HCEC 1CT (cell line): ENCODE results near the gene PGLYRP4.

ENCODE experiments used
- DNase-seq: peaks from one replicate; pipeline ENCODE4 v3.0.0-alpha.2; 2017

Gene PGLYRP4

DNA sequence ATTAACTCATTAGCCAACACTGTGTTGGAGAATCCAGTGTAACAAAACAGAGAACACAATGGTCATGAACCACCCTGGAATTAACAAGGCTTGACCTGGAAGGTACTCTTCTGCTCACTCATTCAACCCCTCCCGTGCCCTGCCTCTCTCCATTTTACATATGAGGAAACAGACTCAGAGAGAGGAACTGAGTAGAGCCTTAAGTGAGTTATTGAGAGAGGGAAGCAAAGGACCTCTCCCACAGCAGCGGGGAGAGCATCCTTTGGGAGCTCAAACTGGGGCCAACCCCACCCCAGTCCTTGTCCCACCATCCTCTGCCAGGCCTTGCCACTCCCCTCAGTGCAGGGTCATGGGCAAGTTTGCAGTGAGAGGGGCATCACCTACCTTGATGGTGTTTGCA is 25.4 kb upstream of the PGLYRP4 start:
- no peak for DNase-seq

DNA sequence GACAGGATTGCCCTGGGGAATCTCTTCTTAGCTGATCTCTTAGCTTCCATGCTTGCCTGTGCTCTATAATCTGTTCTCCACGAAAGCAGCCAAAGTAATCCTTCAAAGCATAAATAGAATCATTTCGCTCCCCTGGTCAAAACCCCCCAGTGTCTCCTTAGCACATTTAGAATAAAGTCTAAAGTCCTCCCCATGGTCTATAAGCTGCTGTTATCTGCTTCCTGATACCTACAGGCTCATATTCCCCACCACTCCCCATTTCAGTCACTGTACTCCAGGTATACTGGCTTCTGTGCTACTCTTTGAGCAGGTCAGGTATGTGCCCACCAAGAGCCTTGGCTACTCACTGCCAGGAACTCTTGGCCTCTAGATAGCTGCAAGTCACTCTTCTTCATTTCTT is 23.9 kb upstream of the PGLYRP4 start:
- DNase-seq, result no peak

DNA sequence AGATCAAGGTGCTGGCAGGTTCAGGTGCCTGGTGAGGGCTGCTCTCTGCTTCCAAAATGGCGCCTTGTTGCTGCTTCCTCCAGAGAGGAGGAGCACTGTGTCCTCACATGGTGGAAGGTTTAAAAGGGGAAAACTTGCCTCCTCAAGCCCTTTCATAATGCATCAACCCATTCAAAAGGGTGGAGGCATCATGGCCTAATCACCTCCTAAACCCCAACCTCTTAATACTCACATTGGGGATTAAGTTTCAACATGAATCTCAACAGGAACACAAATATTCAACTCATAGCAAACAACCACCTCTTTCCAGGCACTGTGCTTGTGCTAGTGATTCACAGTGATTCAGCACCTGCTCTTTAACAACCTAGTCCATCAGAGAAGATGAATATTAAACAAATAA is 22.6 kb upstream of the PGLYRP4 start:
- DNase-seq, result no peak

DNA sequence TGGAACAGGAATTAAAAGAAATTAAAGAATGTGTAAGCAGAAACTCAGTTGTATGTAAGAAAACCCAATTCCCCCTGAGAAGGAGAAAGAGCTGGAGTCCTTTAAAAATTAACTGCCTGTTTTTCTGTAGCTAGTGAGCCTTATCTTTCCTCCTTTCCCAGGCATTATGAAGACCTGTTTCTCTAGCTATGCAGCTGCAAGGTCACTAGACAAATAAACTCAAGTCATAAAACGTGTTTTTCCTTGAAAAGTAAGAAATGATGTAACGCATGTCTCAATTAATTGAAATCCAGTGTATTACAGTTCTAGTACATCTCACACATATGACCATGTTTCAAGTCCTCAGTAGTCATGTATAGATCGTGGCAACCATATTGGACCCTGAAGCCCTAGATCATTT is 21.5 kb upstream of the PGLYRP4 start:
- no peak for DNase-seq

DNA sequence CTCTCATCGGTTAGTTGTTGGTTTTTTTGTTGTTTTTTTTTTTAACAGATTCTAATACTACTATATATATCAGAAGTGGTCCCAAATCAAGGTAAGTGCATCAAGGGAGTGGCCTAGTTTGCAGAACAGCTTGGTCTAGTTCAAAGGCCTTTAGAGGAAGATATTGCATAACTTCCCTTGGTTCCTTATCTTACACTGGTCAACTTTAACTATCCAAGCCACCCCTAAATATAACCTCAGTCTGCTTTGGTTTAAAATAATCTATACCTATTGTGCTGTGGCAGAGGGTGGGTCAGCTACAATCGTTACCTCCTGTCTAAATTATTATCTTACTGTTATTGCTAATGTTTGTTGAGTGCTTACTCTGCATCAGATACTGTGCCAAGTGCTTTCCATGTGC is 19.9 kb upstream of the PGLYRP4 start:
- no peak for DNase-seq

DNA sequence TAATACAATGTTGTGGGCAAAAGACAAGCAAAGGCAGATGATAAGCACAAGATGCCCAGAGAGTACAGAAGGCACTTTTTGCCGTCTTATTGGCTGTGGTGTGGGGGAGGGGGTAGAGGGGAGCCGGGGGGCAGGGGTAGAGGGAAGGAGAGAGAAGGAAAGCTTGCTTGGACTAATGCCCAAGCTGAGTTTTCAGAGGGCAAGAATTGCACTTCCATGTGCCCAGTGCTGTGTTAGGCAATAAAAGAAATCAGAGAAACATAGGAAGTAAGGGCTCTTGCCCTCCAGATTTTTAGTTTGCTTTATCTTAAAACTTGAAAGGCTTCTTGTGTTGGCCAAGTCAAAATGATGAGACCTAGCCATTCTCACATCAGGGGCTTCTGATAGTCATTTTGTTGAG is 18.4 kb upstream of the PGLYRP4 start:
- no peak for DNase-seq

DNA sequence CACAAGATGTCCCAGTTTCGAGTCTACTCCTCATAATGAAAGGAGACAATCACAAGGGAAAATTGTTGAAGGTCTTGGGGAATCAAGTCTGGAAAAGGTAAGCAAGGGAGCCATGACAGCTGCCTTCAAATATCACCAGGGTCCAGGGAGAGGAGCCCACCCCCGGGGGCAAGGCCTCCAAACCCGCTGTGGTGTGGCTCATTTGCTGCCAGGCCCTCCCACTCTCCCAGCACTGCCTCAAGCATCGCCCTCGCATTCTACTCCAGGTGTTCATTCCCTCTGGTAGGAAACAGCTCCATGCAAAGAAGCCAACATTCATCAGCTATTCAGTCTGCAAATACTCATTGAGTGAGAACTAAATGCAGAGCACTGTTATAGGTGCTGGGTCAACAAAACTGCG is 17.6 kb upstream of the PGLYRP4 start:
- DNase-seq, result no peak

DNA sequence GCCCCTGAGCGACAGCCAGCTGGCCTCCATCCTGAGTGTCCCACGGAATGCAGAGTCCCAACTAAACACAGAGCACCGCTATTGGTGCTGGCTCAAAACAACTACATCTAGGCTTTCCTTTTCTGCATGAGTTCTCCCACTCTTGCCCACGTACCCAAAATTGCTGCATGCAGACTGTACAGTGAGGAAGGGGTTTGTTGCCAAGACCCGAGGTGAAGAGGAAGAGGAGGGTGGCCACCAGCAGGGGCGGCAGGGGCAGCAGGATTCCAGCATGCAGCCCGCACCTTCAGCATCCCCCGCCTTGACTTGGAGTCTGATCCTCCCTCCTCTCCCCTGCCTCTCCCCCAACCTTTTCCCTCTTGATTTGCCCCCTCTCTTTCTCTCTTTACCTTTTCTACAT is 17.1 kb upstream of the PGLYRP4 start:
- DNase-seq, result no peak

DNA sequence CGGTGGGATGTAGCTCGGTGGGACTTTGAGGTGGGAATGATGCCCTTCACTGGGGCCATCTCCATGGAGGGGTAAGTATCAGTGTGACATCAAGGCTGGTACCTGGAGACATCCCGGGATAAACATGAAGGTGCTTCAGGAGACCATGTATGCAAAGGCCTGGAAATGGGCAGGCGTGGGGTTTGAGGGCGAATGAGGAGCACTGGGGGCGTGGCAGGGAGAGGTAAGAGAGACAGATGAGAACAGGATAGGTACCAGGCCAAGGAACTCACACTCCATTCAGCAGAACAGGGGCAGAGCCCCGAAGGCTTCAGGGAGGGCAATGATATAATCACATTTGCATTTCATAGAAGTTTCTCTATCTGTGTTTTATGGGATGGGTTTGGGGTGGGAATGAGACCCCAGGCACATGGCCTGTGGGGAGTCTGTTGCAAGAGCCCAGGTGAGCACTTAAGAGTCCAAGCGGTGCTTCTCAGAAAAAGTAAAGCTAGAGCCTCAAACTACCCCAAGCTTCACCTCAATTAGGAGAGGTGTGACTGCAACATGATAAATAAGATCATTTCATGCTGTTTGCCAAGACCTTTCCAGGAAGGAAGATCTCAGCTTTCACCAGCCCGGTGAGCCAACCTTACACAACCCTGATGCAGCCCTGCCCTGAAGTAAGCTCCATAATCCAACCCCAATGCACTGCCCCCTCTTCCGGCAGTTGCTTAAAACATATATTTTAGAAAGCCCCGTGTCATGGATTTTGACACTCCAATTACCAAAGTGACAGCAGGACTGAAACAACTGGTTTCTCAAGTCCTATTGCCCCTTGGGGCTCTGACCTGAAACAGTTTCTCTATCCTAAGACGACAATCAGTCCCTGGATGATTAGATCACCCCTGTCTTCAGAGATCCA is 16.4 kb upstream of the PGLYRP4 start:
- no peak for DNase-seq

DNA sequence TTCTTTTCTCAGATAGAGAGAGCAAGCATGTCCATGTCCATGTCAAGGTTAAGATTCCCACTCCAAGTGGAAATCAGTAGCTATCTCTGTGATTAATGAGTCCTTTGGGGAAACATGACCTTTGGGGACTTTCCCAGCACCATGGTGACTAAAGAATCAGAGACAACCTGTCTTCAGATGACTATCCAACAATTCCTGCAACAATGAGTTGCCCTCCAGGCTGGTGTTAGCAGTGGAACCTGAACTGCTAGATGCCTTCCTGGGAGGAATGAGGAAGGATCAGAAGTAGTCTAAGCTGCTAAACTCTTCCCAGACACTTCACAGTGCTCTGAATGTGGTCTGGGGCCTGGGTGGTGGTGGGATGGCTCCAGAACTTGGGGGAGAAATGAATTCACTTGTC is 15.5 kb upstream of the PGLYRP4 start:
- no peak for DNase-seq

DNA sequence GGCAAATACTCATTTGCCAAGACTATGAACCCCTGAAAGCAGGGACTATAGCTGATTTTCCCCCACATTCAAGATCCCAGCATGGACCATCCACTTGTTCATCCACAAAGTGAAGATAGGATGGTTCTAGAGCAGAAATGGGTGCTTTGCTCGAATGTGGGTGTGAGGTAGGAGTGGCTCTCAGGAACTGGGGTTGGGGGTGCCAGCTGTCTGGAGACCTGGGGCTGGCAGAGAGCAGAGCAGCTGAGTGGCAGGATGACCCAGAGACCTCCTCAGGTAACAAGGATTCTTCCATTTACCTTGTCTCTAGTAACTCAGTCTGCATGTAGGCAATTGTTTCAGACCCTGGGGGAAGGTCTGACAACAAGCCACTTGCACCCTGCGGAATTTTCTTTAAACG is 15.0 kb upstream of the PGLYRP4 start:
- no peak for DNase-seq

DNA sequence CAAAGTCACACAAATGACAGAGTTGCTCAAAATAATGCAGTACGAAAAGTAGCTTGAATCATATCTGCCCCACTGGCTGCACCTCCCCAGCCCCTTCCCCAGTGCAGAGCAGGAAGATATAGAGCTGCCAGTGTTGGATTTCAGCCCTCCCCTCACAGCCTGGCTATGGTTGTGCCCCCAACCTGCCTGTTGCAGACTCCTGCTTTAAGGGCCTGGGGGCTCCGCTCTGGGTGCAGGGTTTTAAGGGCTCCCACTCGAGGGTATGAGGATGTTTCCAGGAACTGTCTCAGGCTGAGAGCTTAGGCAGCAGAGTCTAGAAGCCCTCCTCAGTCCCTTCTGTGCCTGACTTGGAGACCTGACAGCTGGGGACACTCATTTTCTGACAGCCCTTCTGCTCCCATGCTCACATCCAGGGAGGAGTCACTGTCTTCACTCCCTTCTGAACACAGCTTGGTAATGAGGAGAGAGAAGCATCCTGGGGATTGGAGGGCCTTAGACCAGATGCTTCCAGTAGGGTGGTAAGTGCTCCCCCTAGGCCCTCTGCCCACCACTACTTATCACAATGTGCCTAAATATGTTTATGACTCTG is 13.6 kb upstream of the PGLYRP4 start:
- no peak for DNase-seq

DNA sequence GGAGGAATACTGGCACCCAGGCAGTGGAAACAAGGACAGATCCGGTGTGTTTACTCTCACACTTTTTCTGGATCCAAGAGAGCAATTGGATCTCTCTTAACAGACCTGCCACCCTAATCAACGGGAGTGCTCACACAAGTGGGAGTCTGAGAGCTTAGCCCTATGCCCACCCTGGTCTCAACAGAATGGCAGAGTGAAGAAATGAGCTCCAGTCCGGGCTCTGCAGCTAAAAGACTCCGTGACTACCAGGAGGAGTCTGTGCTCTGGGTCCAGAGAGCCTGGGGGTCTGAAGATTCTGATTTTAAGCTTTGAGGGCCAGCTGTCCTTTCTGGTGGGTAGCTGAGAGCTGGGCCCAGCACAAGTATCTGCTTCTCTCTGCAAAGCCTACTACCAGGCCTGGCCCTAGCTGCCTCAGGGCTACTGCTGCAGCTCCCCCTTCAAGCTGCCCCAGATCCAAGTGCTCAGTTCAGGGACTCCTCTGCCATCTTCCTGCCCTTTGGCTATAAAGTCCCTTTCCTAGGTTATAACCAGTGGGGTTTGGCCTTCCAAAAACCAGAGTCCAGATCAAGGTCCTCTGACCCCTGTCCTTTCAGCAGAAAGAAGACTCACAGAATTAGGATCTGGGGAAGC is 13.0 kb upstream of the PGLYRP4 start:
- DNase-seq, result no peak

DNA sequence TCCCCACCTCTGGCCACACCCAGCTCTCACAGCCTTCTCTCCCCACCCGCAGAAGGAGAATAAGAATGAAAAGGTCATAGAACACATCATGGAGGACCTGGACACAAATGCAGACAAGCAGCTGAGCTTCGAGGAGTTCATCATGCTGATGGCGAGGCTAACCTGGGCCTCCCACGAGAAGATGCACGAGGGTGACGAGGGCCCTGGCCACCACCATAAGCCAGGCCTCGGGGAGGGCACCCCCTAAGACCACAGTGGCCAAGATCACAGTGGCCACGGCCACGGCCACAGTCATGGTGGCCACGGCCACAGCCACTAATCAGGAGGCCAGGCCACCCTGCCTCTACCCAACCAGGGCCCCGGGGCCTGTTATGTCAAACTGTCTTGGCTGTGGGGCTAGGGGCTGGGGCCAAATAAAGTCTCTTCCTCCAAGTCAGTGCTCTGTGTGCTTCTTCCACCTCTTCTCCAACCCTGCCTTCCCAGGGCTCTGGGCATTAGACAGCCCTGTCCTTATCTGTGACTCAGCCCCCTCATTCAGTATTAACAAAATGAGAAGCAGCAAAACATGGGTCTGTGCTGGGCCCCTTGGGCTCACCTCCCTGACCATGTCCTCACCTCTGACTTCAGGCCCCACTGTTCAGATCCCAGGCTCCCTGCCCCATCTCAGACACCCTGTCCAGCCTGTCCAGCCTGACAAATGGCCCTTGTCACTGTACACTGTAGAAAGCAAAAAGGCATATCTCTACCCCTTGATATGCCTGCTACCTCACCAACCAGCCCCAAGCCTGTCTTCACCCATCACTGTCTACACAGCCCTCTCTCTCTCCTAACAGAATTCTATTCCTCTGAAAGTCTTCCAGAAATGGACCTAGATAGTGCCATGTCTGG is 12.2 kb upstream of the PGLYRP4 start:
- no peak for DNase-seq

DNA sequence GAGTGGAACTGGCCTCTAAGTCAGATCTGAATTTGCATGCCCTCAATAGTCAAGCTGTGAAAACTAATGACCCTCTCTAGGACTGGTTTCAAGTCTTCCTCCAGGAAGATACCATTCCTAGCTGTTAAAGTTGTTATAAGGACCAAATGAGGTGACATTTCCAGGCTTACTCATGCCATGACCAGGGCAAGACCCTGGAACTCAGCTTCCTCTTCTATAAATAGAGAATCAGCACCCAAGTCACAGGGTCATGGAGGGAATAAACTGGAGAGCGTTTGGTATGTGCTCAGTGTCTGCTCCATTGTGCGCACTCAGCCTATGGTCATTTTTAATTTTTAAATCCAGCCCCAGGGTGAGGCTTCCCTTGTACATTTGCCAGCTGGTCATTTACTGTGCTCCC is 11.5 kb upstream of the PGLYRP4 start:
- DNase-seq, result no peak

DNA sequence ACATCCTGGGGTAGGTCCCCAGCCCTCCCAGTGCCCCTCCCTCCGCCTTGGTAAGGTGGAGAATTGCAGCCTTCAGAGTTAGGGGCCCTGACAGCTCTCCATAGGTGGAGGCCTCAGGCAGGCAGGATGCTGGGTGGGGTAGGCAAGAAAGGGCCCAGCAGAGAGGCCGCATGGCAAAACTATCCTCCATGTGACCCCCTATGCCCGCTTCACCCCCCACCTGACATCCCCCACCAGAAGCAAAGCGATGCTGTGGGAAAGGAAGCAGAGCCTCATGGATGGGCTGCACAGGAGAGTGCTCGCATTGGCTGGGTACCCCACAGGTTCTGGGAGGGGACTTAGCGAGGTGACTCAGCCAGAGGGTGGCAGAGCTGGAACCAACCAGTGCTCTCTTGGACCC is 10.6 kb upstream of the PGLYRP4 start:
- DNase-seq, result no peak

DNA sequence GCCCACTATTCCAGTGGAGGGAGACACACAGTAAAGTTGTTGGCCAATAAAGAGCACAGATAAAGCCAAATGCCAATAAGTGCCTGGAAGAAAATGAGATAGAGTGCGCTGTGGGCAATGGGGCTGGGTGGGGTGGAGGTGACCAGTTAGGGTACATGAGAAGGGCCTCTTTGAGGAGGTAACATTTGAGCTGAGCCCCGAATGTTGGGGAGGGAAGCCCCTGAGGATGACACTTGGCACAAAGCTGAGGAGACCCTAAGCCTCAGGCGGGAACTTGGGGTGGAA is 10.0 kb upstream of the PGLYRP4 start:
- no peak for DNase-seq

DNA sequence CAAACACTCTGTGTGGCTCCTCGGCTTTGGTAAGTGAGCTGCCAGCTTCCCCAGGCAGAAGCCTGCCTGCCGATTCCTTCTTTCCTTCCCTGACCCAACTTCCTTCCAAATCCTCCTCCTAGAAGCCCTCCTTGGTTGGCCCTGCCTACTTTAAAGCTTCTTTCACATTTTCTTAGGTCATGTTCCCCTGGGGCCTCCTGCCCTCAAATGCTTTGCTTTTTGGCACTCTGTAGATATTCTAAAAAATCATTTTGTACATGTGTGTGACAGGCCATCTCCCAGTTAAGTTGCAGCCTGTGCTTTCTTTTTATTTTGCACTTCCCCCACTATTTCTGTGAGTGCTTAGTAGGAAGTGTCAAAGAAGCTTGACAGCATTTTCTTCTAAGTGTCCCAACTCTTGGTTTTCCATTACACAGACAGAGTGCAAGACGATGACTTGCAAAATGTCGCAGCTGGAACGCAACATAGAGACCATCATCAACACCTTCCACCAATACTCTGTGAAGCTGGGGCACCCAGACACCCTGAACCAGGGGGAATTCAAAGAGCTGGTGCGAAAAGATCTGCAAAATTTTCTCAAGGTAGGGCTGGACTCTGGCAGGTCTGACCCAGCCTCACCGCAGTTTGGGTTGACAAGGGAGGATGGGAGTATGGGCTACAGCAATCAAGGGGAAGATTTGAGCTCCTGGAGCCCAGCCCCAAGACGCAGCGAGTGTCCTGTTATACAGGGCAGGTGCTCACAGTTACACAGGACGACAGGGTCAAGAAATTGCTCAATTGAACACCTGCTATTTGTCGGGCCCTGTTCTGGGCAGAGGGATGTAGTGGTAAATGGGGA is 9.4 kb upstream of the PGLYRP4 start, which contains the start of gene S100A9:
TSS of gene S100A9 (plus strand) at position 2 of the 838 bp plus-strand sequence. CDS start at position 432, 430 bp downstream.
- DNase-seq, result no peak

DNA sequence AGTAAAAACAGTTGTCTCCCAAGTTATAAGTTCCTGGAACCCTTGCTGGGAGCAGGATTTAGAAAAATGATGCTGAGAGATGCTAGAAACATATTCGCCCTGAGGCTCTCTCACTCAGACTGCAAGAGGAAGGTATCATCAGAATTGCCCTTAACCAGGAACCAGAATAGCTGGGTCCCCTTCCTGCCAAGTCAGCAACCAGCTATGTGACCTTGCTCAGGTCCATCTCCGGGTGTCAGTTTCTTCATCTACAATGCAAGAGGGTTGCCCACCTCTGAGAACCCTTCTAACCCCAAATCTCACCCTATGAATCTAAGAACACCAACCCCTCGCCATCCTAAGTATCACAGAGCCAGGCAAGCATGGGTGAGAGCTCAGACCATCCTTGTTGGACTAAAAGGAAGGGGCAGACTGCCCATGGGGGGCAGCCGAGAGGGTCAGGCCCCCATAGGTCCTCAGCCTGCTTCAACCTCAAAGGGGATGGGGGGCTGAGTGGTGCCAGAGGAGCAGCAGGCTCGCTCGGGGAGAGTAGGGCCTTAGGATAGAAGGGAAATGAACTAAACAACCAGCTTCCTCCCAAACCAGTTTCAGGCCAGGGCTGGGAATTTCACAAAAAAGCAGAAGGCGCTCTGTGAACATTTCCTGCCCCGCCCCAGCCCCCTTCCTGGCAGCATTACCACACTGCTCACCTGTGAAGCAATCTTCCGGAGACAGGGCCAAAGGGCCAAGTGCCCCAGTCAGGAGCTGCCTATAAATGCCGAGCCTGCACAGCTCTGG is 8.6 kb upstream of the PGLYRP4 start:
- DNase-seq, result no peak

DNA sequence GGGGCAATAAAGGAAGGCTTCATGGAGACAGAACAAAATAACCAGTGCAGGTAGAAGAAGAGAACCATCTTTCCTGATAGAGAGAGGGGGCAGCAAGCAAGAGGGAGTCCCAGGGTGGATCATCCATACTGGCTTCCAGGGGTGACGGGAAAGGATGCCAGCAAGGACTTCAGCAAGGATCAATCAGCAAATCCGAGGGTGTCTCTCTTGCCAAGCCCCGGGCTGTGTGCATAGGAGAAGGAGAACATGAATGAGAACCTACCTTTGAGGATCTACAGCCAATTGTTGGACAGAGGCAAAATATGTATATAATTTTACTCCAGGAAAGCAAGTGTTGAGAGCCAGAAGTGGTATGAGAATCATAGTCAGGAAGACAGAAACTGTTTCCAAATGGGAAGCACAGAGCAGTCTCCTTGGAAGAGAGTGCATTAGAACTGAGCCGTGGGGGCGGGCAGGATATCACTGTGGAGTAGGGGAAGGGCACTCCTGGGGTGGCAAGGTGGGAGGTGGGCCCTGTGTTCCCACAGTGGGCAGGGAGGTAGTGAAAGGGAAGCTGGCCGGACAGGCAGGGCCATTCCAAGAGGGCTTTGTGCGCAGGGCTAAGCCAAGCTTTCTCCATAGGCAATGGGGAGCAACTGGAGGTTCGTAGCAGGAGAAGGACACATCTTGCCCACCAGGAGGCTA is 7.9 kb upstream of the PGLYRP4 start:
- no peak for DNase-seq
